Measurements from ENCODE around the gene TARM1.

DNA sequence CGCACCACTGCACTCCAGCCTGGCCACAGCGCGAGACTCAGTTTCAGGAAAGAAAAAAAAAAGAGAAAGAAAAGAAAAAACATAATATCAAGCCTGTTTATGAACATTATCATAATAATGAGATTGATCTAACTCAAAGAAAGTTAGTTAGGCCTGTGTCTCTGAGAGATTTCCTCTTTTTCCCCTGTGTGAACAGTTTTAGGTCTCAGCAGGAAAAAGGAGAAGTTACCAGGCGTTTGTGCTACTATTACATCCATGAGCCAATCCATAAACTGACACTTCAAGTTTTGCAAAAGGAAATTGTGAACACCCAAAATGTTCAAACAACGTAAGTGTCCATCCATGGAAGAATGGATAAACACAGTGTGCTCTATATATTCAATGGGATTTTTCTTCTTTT, 3.8 kb downstream of the TARM1 start:
- no peak for TF ChIP-seq POLR2AphosphoS5 (IDR thresholded peaks at IDR 0.05)
- TF ChIP-seq, protein P1, sequence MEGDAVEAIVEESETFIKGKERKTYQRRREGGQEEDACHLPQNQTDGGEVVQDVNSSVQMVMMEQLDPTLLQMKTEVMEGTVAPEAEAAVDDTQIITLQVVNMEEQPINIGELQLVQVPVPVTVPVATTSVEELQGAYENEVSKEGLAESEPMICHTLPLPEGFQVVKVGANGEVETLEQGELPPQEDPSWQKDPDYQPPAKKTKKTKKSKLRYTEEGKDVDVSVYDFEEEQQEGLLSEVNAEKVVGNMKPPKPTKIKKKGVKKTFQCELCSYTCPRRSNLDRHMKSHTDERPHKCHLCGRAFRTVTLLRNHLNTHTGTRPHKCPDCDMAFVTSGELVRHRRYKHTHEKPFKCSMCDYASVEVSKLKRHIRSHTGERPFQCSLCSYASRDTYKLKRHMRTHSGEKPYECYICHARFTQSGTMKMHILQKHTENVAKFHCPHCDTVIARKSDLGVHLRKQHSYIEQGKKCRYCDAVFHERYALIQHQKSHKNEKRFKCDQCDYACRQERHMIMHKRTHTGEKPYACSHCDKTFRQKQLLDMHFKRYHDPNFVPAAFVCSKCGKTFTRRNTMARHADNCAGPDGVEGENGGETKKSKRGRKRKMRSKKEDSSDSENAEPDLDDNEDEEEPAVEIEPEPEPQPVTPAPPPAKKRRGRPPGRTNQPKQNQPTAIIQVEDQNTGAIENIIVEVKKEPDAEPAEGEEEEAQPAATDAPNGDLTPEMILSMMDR (IDR thresholded peaks at IDR 0.05 in 8 of 11, conservative IDR thresholded peaks at IDR 0.05 in 3 of 11) = no peak
